GM12878 (cell line): ENCODE results near the gene CHAT. TPM values are rescaled to one million over a fixed set of nuclear protein-coding genes. Genes with fewer than 3 reads are reported as not detected.

ENCODE experiments used
- ATAC-seq: fragments of 200-7000 bp; cut with Tn5 transposase; 3 replicates; pipeline ENCODE4 v1.9.1; 2020; ENCODE audit warnings: mild to moderate bottlenecking, moderate library complexity
- BruUV-seq: library from RNA; stranded (reverse); fragments of 400-500 nt; replicated peaks from 2 replicates; lab custom pipeline; 2021; lab: Mats Ljungman, UMichigan
- CTCF ChIA-PET: fragments of 300-600 bp; sonication (Branson Sonifier 250); formaldehyde crosslinking; extraction: SDS; loops from one replicate; lab custom pipeline; 2021; ENCODE audit warnings: inconsistent platforms; lab: Yijun Ruan, JAX
- POLR2A ChIA-PET: fragments of 350-600 bp; formaldehyde crosslinking; extraction: SDS; loops from one replicate; lab custom pipeline; 2021; ENCODE audit warnings: inconsistent platforms; lab: Charles Lee
- RAD21 ChIA-PET: fragments of 300-600 bp; sonication (Branson Sonifier 250); formaldehyde crosslinking; loops from one replicate; lab custom pipeline; 2023; ENCODE audit warnings: antibody characterized with exemption; ENCODE audit not compliant: unreplicated experiment; lab: Charles Lee
- SMC1A ChIA-PET: fragments of 300-600 bp; sonication (Branson Sonifier 250); formaldehyde crosslinking; loops from one replicate; lab custom pipeline; 2023; ENCODE audit not compliant: unreplicated experiment, uncharacterized antibody; lab: Charles Lee
- DNase-seq: peaks from one replicate; pipeline ENCODE4 v3.0.0-alpha.2; 2011; ENCODE audit warnings: low read depth, low spot score
- FAIRE-seq: peaks from 3 replicates; lab custom pipeline; 2011; peaks lifted over from hg19 to GRCh38; lab: Jason Lieb, UNC
- H2AFZ ChIP-seq: 2 replicates; pipeline ENCODE4 v1.6.0; 2011; ENCODE audit warnings: low read depth, low read length, control low read depth; ENCODE audit not compliant: control insufficient read depth
- H3K27ac ChIP-seq: 2 replicates; pipeline ENCODE4 v1.5.1; 2011; ENCODE audit warnings: control low read depth; ENCODE audit not compliant: control insufficient read depth, insufficient read depth
- H3K27me3 ChIP-seq, 2 experiments: replicated peaks in 1 of 2; 2 replicates each; pipeline versions ENCODE4 v1.6.0 to v1.6.1; 2011; ENCODE audit warnings: low read length in 1 of 2; ENCODE audit not compliant: control insufficient read depth in 2 of 2, insufficient read depth in 2 of 2
- H3K36me3 ChIP-seq, 2 experiments: 2 replicates each; pipeline ENCODE4 v1.5.1; 2011; ENCODE audit warnings: low read length in 1 of 2; ENCODE audit not compliant: control insufficient read depth in 2 of 2, insufficient read depth in 2 of 2
- H3K4me1 ChIP-seq: 2 replicates; pipeline ENCODE4 v1.6.1; 2011; ENCODE audit warnings: mild to moderate bottlenecking, low read length, moderate library complexity, mixed read lengths; ENCODE audit not compliant: control insufficient read depth, insufficient read depth
- H3K4me2 ChIP-seq: 2 replicates; pipeline ENCODE4 v1.6.0; 2011; ENCODE audit warnings: control low read depth; ENCODE audit not compliant: control insufficient read depth, insufficient read depth
- H3K4me3 ChIP-seq: fragments of 200-600 bp; sonication (generic); 2 replicates; pipeline ENCODE4 v1.5.1; 2016
- H3K79me2 ChIP-seq: 2 replicates; pipeline ENCODE4 v1.6.0; 2011; ENCODE audit warnings: low read length; ENCODE audit not compliant: control insufficient read depth, insufficient read depth
- H3K9ac ChIP-seq: 2 replicates; pipeline ENCODE4 v1.8.0; 2011; ENCODE audit warnings: low read length, control low read depth, mixed read lengths; ENCODE audit not compliant: control insufficient read depth, insufficient read depth
- H3K9me3 ChIP-seq: replicated peaks from 3 replicates; pipeline ENCODE4 v1.5.1; 2011; ENCODE audit warnings: mild to moderate bottlenecking, low read length; ENCODE audit not compliant: control insufficient read depth, insufficient read depth
- H4K20me1 ChIP-seq: 2 replicates; pipeline ENCODE4 v1.6.0; 2011; ENCODE audit not compliant: control insufficient read depth, insufficient read depth
- ETV6 ChIP-seq, 2 experiments: fragments of 450-650 bp in 1 of 2; IDR thresholded peaks in 1 of 2; conservative IDR thresholded peaks in 1 of 2; 2 replicates each; pipeline ENCODE4 v1.6.1; 2014; ENCODE audit warnings: antibody characterized with exemption in 1 of 2, borderline replicate concordance in 1 of 2, low read depth in 1 of 2, mild to moderate bottlenecking in 1 of 2, moderate library complexity in 1 of 2
- EZH2 ChIP-seq: IDR thresholded peaks from 2 replicates; pipeline ENCODE4 v1.6.1; 2012; ENCODE audit warnings: low read depth, mild to moderate bottlenecking, control low read depth, inconsistent platforms, low read length, borderline replicate concordance; ENCODE audit not compliant: control insufficient read depth
- JUNB ChIP-seq: IDR thresholded peaks from 2 replicates; pipeline ENCODE4 v1.6.1; 2016; ENCODE audit warnings: antibody characterized with exemption, mild to moderate bottlenecking
- POLR2AphosphoS5 ChIP-seq: IDR thresholded peaks from 2 replicates; pipeline ENCODE4 v1.6.1; 2011; ENCODE audit warnings: mild to moderate bottlenecking, low read length, inconsistent platforms
- RAD51 ChIP-seq: fragments of 450-650 bp; IDR thresholded peaks from 2 replicates; pipeline ENCODE4 v1.6.1; 2016; ENCODE audit warnings: moderate library complexity, mild to moderate bottlenecking, inconsistent platforms
- SMARCA5 ChIP-seq: fragments of 450-650 bp; IDR thresholded peaks from 2 replicates; pipeline ENCODE4 v1.6.1; 2017; ENCODE audit warnings: mild to moderate bottlenecking
- ZZZ3 ChIP-seq: IDR thresholded peaks from 2 replicates; pipeline ENCODE4 v1.6.1; 2011; ENCODE audit warnings: low read depth; ENCODE audit not compliant: control insufficient read depth, insufficient read length
- WGBS: methylation state at CpG from one replicate; pipeline ENCODE4 v1.1.6; 2016; ENCODE audit warnings: low lambda C conversion rate; ENCODE audit not compliant: insufficient replicate concordance, insufficient coverage; ENCODE audit errors: missing lambda C conversion rate; 5-methylcytosine and 5-hydroxymethylcytosine counted together
- in situ Hi-C: fragments of 300-500 bp; cut with MboI; formaldehyde crosslinking; loops from 9 replicates; pipeline ENCODE4 v1.14.3; 2018; ENCODE audit warnings: mixed read lengths
- intact Hi-C: fragments of 100-400 bp; cut with micrococcal nuclease; formaldehyde crosslinking; loops from one replicate; pipeline ENCODE4 v1.14.2; 2022; ENCODE audit not compliant: unreplicated experiment
- polyA plus RNA-seq, 11 experiments: library from polyadenylated mRNA; depleted of rRNA in 4 of 11; unstranded in 6 of 11; stranded (reverse) in 5 of 11; fragments of >200 nt; fragmentation: Nextera tagmentation in 4 of 11; fragmentation: Illumina TruSeq in 1 of 11; extraction: Ambion mirVana in 4 of 11; extraction: Trizol in 1 of 11; gene quantifications; 1 replicate in 1 of 11; 2 replicates in 10 of 11; pipeline versions ENCODE4 v1.2.1 to v1.2.3, GENCODE V29; 2011 to 2016; ENCODE audit warnings: inconsistent platforms in 2 of 11, missing spikeins in 2 of 11, low read depth in 1 of 11
- total RNA-seq, 4 experiments: library from RNA; depleted of rRNA in 3 of 4; stranded (reverse); fragments of >200 nt in 3 of 4; fragmentation: Illumina TruSeq in 1 of 4; extraction: Trizol in 1 of 4; gene quantifications; 2 replicates each; pipeline versions ENCODE4 v1.2.1 to v1.2.3, GENCODE V29; 2013 to 2021

Gene CHAT
- total and polyA plus RNA-seq, 10 of the 15 experiments (the other 5 are each of a cell fraction or from before 2014, with no cell fraction given), result not detected

DNA sequence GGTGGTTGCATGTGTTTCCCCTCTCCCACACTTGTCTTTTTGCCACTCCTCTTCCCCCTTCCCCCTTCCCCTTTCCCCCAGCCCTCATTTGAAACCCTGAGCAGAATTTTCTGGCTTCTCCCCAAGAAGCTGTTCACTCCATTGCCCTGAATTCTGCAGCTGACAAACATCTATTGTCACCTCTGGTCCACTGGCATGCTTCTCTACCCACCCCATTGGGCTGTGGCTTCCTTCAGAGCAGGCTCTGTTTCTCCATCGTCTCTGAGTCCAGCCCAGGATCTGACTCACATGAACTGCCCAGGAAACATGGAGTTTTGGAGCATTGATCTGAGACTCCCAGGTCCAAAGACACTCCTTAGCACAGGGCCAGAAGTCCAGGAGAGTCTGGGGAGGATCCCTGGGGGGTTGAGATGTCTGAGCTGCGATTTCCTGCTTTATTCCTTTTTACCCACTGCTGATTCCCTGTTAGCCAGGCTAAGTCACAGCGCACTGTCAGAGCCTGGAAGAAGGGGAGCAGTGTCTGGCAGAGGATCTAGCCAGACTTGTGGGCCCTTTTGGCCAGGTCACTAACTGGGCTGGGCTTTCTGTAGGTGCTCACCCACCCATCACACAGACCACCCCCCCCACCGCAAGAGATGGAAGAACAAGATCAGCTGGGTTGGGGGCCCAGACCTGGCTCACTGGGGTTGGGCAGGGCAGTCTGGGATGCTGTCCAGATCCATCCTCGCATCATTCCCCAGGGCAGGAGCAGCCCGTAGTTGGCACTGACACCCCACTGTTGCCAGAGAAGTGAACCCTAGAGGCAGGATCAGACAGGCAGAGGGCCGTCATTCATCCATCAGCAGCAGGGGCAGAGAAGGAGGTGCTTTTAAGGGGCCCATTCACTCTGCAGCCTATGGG, 3.5 kb downstream of the CHAT start:
- Histone ChIP-seq H3K27me3 (peaks cover 15 to 17% of the 10 kb centered on the region in 2 experiments), H3K4me1 (no peaks in the 10 kb centered on the region), H3K36me3 (no peaks in the 10 kb centered on the region), H3K9ac (no peak overlapping the region), H3K27ac (no peak overlapping the region), H3K79me2 (no peaks in the 10 kb centered on the region), H3K4me2 (no peak overlapping the region), H4K20me1 (no peaks in the 10 kb centered on the region), H2AFZ (no peak overlapping the region), H3K4me3 (no peak overlapping the region), H3K9me3 (no peaks in the 10 kb centered on the region; the same call in 2 of the 3 replicates)
- TF ChIP-seq ETV6 (conservative IDR thresholded peaks at IDR 0.05 in 1 of 2, IDR thresholded peaks at IDR 0.05 in 1 of 2; ENCODE audit: borderline replicate concordance in 1 of 2, low read depth in 1 of 2) (no peak), POLR2AphosphoS5 (no peak), ZZZ3 (no peak), JUNB (no peak), SMARCA5 (no peak), RAD51 (no peak), EZH2 (no peak)
- no peak for FAIRE-seq
- WGBS, result 14% methylated on average over 7 of the region's 7 CpGs
- no peak for ATAC-seq
- ChIA-PET POLR2A (no interaction called here), SMC1A (no interaction called here), CTCF (no interaction called here), RAD21 (no interaction called here)
- intact Hi-C loops, result no loop called here
- in situ Hi-C loops, result no loop called here
- no peak for DNase-seq
- no TSS peak for BruUV-seq
